ENCODE measurements around the gene STOM.

Gene STOM

DNA sequence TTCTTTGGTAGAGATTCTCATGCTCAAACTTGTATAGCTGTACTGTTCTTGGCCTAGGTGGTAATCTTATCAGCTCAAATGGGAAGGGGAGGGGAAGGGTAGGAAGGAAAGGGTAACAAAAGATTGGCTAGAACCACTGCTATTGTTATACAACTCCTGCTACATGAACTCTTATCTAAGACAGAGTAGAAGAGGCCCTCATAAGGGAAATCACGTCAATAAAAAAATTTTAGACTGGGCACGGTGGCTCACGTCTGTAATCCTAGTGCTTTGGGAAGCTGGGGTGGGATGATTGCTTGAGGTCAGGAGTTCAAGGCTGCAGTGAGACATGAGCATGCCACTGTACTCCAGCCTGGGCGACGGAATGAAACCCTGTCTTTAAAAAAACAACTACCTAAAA, 15.9 kb downstream of the STOM start:
- TF ChIP-seq SUZ12 (IDR thresholded peaks at IDR 0.05; ENCODE audit: extremely low read depth, insufficient read depth, insufficient read length) (no peak), YY1 (IDR thresholded peaks at IDR 0.05; ENCODE audit: insufficient read depth, insufficient read length) (no peak), ZNF274 (IDR thresholded peaks at IDR 0.05; ENCODE audit: low read depth, low read length) (no peak)
- Histone ChIP-seq H3K27me3 (ENCODE audit: insufficient read depth, insufficient read length) (no peaks in the 10 kb centered on the region), H3K36me3 (ENCODE audit: insufficient read depth, insufficient read length, low read length) (peaks cover 60% of the 10 kb centered on the region), H3K4me1 (ENCODE audit: insufficient read depth, insufficient read length) (no peaks in the 10 kb centered on the region), H3K9ac (ENCODE audit: insufficient read length, low read depth) (no peak overlapping the region), H3K9me3 (ENCODE audit: insufficient read depth, low read length) (no peaks in the 10 kb centered on the region), H3K4me3 (ENCODE audit: insufficient read length, low read depth) (no peak overlapping the region)
- DNase-seq (ENCODE audit: low read depth, low spot score): no peak

- TF ChIP-seq YY1 (IDR thresholded peaks at IDR 0.05; ENCODE audit: insufficient read depth, insufficient read length) (no peak), ZNF274 (IDR thresholded peaks at IDR 0.05; ENCODE audit: low read depth, low read length) (no peak), SUZ12 (IDR thresholded peaks at IDR 0.05; ENCODE audit: extremely low read depth, insufficient read depth, insufficient read length) (no peak)
- Histone ChIP-seq H3K27me3 (ENCODE audit: insufficient read depth, insufficient read length) (no peaks in the 10 kb centered on the region), H3K9ac (ENCODE audit: insufficient read length, low read depth) (no peak overlapping the region), H3K4me3 (ENCODE audit: insufficient read length, low read depth) (no peak overlapping the region), H3K9me3 (ENCODE audit: insufficient read depth, low read length) (no peaks in the 10 kb centered on the region), H3K36me3 (ENCODE audit: insufficient read depth, insufficient read length, low read length) (peaks cover 67% of the 10 kb centered on the region), H3K4me1 (ENCODE audit: insufficient read depth, insufficient read length) (no peaks in the 10 kb centered on the region)
- DNase-seq (ENCODE audit: low read depth, low spot score): no peak
Observed at GRCh38 chr9:121353241-121354061, 16.6 kb downstream of the STOM start.

- Histone ChIP-seq H3K9ac (ENCODE audit: insufficient read length, low read depth) (no peak overlapping the region), H3K4me1 (ENCODE audit: insufficient read depth, insufficient read length) (no peaks in the 10 kb centered on the region), H3K9me3 (ENCODE audit: insufficient read depth, low read length) (no peaks in the 10 kb centered on the region), H3K4me3 (ENCODE audit: insufficient read length, low read depth) (no peak overlapping the region), H3K36me3 (ENCODE audit: insufficient read depth, insufficient read length, low read length) (peaks cover 82% of the 10 kb centered on the region), H3K27me3 (ENCODE audit: insufficient read depth, insufficient read length) (no peaks in the 10 kb centered on the region)
- TF ChIP-seq YY1 (IDR thresholded peaks at IDR 0.05; ENCODE audit: insufficient read depth, insufficient read length) (no peak), SUZ12 (IDR thresholded peaks at IDR 0.05; ENCODE audit: extremely low read depth, insufficient read depth, insufficient read length) (no peak), ZNF274 (IDR thresholded peaks at IDR 0.05; ENCODE audit: low read depth, low read length) (no peak)
- DNase-seq (ENCODE audit: low read depth, low spot score): no peak
Observed at GRCh38 chr9:121350993-121351561, 19.0 kb downstream of the STOM start.

- no peaks in the 10 kb centered on the region for H3K4me1 ChIP-seq (ENCODE audit: insufficient read depth, insufficient read length)
- no peak overlapping the region for H3K4me3 ChIP-seq (ENCODE audit: insufficient read length, low read depth)
- no peak for DNase-seq (ENCODE audit: low read depth, low spot score)
- no peak overlapping the region for H3K9ac ChIP-seq (ENCODE audit: insufficient read length, low read depth)
- TF ChIP-seq ZNF274 (IDR thresholded peaks at IDR 0.05; ENCODE audit: low read depth, low read length): no peak
- TF ChIP-seq SUZ12 (IDR thresholded peaks at IDR 0.05; ENCODE audit: extremely low read depth, insufficient read depth, insufficient read length): no peak
- no peak for TF ChIP-seq YY1 (IDR thresholded peaks at IDR 0.05; ENCODE audit: insufficient read depth, insufficient read length)
- H3K27me3 ChIP-seq (ENCODE audit: insufficient read depth, insufficient read length): no peaks in the 10 kb centered on the region
- no peaks in the 10 kb centered on the region for H3K9me3 ChIP-seq (ENCODE audit: insufficient read depth, low read length)
- peaks cover 79% of the 10 kb centered on the region for H3K36me3 ChIP-seq (ENCODE audit: insufficient read depth, insufficient read length, low read length)
Observed at GRCh38 chr9:121350036-121350435, 20.0 kb downstream of the STOM start.

- no peaks in the 10 kb centered on the region for H3K4me1 ChIP-seq (ENCODE audit: insufficient read depth, insufficient read length)
- TF ChIP-seq YY1 (IDR thresholded peaks at IDR 0.05; ENCODE audit: insufficient read depth, insufficient read length) (no peak), SUZ12 (IDR thresholded peaks at IDR 0.05; ENCODE audit: extremely low read depth, insufficient read depth, insufficient read length) (no peak), ZNF274 (IDR thresholded peaks at IDR 0.05; ENCODE audit: low read depth, low read length) (no peak)
- no peak overlapping the region for H3K9ac ChIP-seq (ENCODE audit: insufficient read length, low read depth)
- no peaks in the 10 kb centered on the region for H3K27me3 ChIP-seq (ENCODE audit: insufficient read depth, insufficient read length)
- no peaks in the 10 kb centered on the region for H3K9me3 ChIP-seq (ENCODE audit: insufficient read depth, low read length)
- H3K36me3 ChIP-seq (ENCODE audit: insufficient read depth, insufficient read length, low read length): peaks cover 78% of the 10 kb centered on the region
- DNase-seq (ENCODE audit: low read depth, low spot score): no peak
- H3K4me3 ChIP-seq (ENCODE audit: insufficient read length, low read depth): no peak overlapping the region
Observed at GRCh38 chr9:121349009-121349408, 21.0 kb downstream of the STOM start.

DNA sequence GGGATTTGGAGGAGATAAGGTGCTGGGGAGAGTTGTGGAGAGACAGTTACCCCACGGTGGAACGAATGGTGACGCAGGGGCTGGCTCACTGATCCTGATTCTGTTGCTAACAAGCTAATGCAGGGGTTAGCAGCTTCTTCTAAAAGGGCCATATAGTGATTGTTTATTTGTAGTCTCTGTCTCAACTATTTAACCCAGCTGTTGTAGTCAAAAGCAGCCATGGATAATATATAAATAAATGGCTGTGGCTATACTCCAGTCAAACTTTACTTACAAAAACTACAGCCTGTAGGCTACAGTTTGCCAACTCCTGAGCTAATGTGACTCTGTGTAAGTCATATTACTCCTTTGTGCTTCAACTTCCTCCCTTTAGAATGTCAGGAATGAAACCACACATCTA, 21.8 kb downstream of the STOM start:
- no peak for TF ChIP-seq YY1 (IDR thresholded peaks at IDR 0.05; ENCODE audit: insufficient read depth, insufficient read length)
- TF ChIP-seq SUZ12 (IDR thresholded peaks at IDR 0.05; ENCODE audit: extremely low read depth, insufficient read depth, insufficient read length): no peak
- no peak for TF ChIP-seq ZNF274 (IDR thresholded peaks at IDR 0.05; ENCODE audit: low read depth, low read length)
- H3K4me3 ChIP-seq (ENCODE audit: insufficient read length, low read depth): no peak overlapping the region
- no peaks in the 10 kb centered on the region for H3K4me1 ChIP-seq (ENCODE audit: insufficient read depth, insufficient read length)
- H3K27me3 ChIP-seq (ENCODE audit: insufficient read depth, insufficient read length): no peaks in the 10 kb centered on the region
- no peak for DNase-seq (ENCODE audit: low read depth, low spot score)
- no peak overlapping the region for H3K9ac ChIP-seq (ENCODE audit: insufficient read length, low read depth)
- H3K9me3 ChIP-seq (ENCODE audit: insufficient read depth, low read length): no peaks in the 10 kb centered on the region
- H3K36me3 ChIP-seq (ENCODE audit: insufficient read depth, insufficient read length, low read length): peaks cover 72% of the 10 kb centered on the region

DNA sequence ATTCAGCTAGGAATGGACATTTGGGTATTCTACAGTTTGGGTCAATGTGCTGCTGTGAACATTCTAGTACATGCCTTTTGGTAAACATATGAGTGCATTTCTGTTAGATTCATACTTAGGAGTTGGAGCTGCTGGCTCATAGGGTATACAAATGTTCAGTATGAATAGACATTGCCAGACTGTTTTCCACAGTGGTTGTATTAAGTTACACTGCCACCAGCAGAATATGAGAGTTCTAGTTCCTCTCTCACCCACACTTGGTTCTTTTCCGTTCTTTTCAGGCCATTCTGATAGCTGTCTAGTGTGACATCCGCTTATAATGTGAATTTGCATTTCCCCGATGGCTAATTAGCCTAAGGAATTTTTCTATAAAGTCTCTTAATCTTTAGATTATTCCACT, 25.0 kb downstream of the STOM start:
- DNase-seq (ENCODE audit: low read depth, low spot score): no peak
- Histone ChIP-seq H3K4me3 (ENCODE audit: insufficient read length, low read depth) (no peak overlapping the region), H3K4me1 (ENCODE audit: insufficient read depth, insufficient read length) (no peaks in the 10 kb centered on the region)

More for the DNA sequence above, 25.0 kb downstream of the STOM start:
- H3K9me3 ChIP-seq (ENCODE audit: insufficient read depth, low read length): no peaks in the 10 kb centered on the region
- peaks cover 59% of the 10 kb centered on the region for H3K36me3 ChIP-seq (ENCODE audit: insufficient read depth, insufficient read length, low read length)
- no peak overlapping the region for H3K9ac ChIP-seq (ENCODE audit: insufficient read length, low read depth)
- no peaks in the 10 kb centered on the region for H3K27me3 ChIP-seq (ENCODE audit: insufficient read depth, insufficient read length)
- no peak for TF ChIP-seq SUZ12 (IDR thresholded peaks at IDR 0.05; ENCODE audit: extremely low read depth, insufficient read depth, insufficient read length)
- TF ChIP-seq ZNF274 (IDR thresholded peaks at IDR 0.05; ENCODE audit: low read depth, low read length): no peak
- TF ChIP-seq YY1 (IDR thresholded peaks at IDR 0.05; ENCODE audit: insufficient read depth, insufficient read length): no peak

Data from NT2/D1 (cell line).